ENCODE measurements around the gene DENND1B. TPM values are rescaled to one million over a fixed set of nuclear protein-coding genes. Genes with fewer than 3 reads are reported as not detected.

The DENND1B gene
- total RNA-seq, 1 experiment from 2014 or later: 6.3 TPM

GRCh38 chr1:197782722-197783360 is 7.6 kb upstream of the DENND1B start:
- no peaks in the 10 kb centered on the region for H3K9me3 ChIP-seq (ENCODE audit: control insufficient read depth, low read depth, low read length)
- no peaks in the 10 kb centered on the region for H3K27me3 ChIP-seq (ENCODE audit: insufficient read depth, low read length)
- Mint-ChIP-seq H3K36me3 (ENCODE audit: insufficient read depth in 1 of 3, low read depth in 3 of 3) (peaks cover 0 to 10% (median 0%) of the 10 kb centered on the region in 3 experiments; a peak in 2 of 7 replicates), H3K27ac (no peak overlapping the region), H3K4me3 (no peak overlapping the region), H3K27me3 (ENCODE audit: low read depth) (no peaks in the 10 kb centered on the region; the same call in 1 of the 2 replicates), H3K9me3 (peaks cover 2 to 5% of the 10 kb centered on the region in 2 experiments; a peak in 2 of 5 replicates), H3K4me1 (0 out of 4 replicates have a peak, but pooled peaks cover 0 to 3% of the 10 kb centered on the region in 2 experiments)
- no peak overlapping the region for H2BK15ac ChIP-seq (ENCODE audit: low read depth, low read length)
- no peak overlapping the region for H3K56ac ChIP-seq (ENCODE audit: insufficient read length, low read depth, low read length)
- no peak overlapping the region for H4K8ac ChIP-seq (replicated peaks; ENCODE audit: insufficient read length, low read depth, low read length)
- no peak overlapping the region for H3K14ac ChIP-seq (ENCODE audit: insufficient read depth, low read length)
- no peak overlapping the region for H3K4ac ChIP-seq (ENCODE audit: low read depth, low read length)
- no peak overlapping the region for H3K27ac ChIP-seq (ENCODE audit: insufficient read length, low read depth, low read length)
- H4K5ac ChIP-seq (ENCODE audit: insufficient read length, low read depth, low read length): no peak overlapping the region
- no peaks in the 10 kb centered on the region for H4K20me1 ChIP-seq (ENCODE audit: control insufficient read depth, insufficient read depth, insufficient read length)
- WGBS (ENCODE audit: extremely low coverage, insufficient read length, low lambda C conversion rate): no CpG with 5 or more reads among the region's 3 CpGs
- H2BK20ac ChIP-seq (ENCODE audit: low read depth, low read length, poor library complexity, severe bottlenecking): no peak overlapping the region
- H2BK120ac ChIP-seq (ENCODE audit: low read depth, low read length, poor library complexity, severe bottlenecking): no peak overlapping the region
- no peaks in the 10 kb centered on the region; the same call in 1 of the 2 replicates for H3K4me1 ChIP-seq (ENCODE audit: insufficient read depth, low read length)
- H3K4me2 ChIP-seq (ENCODE audit: insufficient read depth, insufficient read length, low read length): no peak overlapping the region
- no peak overlapping the region for H2AFZ ChIP-seq (ENCODE audit: low read length)
- no peaks in the 10 kb centered on the region for H3K79me2 ChIP-seq (ENCODE audit: insufficient read depth, low read length)
- no peaks in the 10 kb centered on the region for H3K79me1 ChIP-seq (ENCODE audit: insufficient read depth, low read depth, low read length, poor library complexity, severe bottlenecking)
- H3K9ac ChIP-seq (ENCODE audit: extremely low read depth, insufficient read length, low read length): no peak overlapping the region
- TF ChIP-seq, protein P1, sequence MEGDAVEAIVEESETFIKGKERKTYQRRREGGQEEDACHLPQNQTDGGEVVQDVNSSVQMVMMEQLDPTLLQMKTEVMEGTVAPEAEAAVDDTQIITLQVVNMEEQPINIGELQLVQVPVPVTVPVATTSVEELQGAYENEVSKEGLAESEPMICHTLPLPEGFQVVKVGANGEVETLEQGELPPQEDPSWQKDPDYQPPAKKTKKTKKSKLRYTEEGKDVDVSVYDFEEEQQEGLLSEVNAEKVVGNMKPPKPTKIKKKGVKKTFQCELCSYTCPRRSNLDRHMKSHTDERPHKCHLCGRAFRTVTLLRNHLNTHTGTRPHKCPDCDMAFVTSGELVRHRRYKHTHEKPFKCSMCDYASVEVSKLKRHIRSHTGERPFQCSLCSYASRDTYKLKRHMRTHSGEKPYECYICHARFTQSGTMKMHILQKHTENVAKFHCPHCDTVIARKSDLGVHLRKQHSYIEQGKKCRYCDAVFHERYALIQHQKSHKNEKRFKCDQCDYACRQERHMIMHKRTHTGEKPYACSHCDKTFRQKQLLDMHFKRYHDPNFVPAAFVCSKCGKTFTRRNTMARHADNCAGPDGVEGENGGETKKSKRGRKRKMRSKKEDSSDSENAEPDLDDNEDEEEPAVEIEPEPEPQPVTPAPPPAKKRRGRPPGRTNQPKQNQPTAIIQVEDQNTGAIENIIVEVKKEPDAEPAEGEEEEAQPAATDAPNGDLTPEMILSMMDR (conservative IDR thresholded peaks at IDR 0.05): no peak
- H2BK12ac ChIP-seq (ENCODE audit: insufficient read length, low read depth, low read length): no peak overlapping the region
- H4K91ac ChIP-seq (ENCODE audit: insufficient read length, low read depth, low read length): no peak overlapping the region
- H3T11ph ChIP-seq (ENCODE audit: low read length): no peak overlapping the region
- no peak overlapping the region for H2AK5ac ChIP-seq (ENCODE audit: insufficient read length, low read length)
- no peak overlapping the region for H2BK5ac ChIP-seq (ENCODE audit: insufficient read length, low read length)
- DNase-seq: no peak
- H3K23me2 ChIP-seq (ENCODE audit: insufficient read length, low read depth, low read length, poor library complexity, severe bottlenecking): no peaks in the 10 kb centered on the region
- H3K18ac ChIP-seq (ENCODE audit: insufficient read length, low read depth, low read length): no peak overlapping the region
- H3K23ac ChIP-seq (ENCODE audit: insufficient read length, low read depth, low read length): no peak overlapping the region
